Measurements from ENCODE around the gene ZC3H4. TPM values are rescaled to one million over a fixed set of nuclear protein-coding genes. Genes with fewer than 3 reads are reported as not detected.
A peak's percentile ranks its signal among the peaks of the same experiment; 100 is the strongest.

ZC3H4 gene
- total and polyA plus RNA-seq, 2 donors (not counting 1 experiment from before 2014, with no cell fraction given) = 12.7 to 73.7 TPM

GRCh38 chr19:47111006-47111621 is 2.5 kb downstream of the ZC3H4 start:
- peaks cover 51% of the 10 kb centered on the region for H3K79me2 ChIP-seq (ENCODE audit: control insufficient read depth, insufficient read depth, low read length)
- H3K9ac ChIP-seq (ENCODE audit: low read length) = peak overlapping the region; percentile 100
- H2AFZ ChIP-seq (ENCODE audit: insufficient read depth, low read depth, low read length, poor library complexity, severe bottlenecking) = peak overlapping the region; percentile 56
- peak overlapping the region; percentile 88 for H3K4me3 Mint-ChIP-seq
- CTCF ChIA-PET = interaction anchor here (0.9 to 1.5 kb wide), 4 partner anchors 11 to 32 kb away, joined by 3 to 7 read pairs (median 4); partner anchors contain the start of gene SAE1
- H3K36me3 ChIP-seq (replicated peaks in 1 of 2; ENCODE audit: control extremely low read depth in 1 of 2, control insufficient read depth in 1 of 2, extremely low read depth in 1 of 2, insufficient read depth in 2 of 2, low read length in 1 of 2) = peaks cover 1 to 11% of the 10 kb centered on the region in 2 experiments
- WGBS (ENCODE audit: insufficient coverage) = 0% methylated on average over 26 of the region's 35 CpGs
- intact Hi-C loops (cut with micrococcal nuclease) = loop anchor here (5.0 to 10.0 kb wide), 2 partner anchors 34 to 494 kb away; partner anchors contain the start of gene BICRA
- DNase-seq (peak; percentile 78), ATAC-seq (ENCODE audit: low read depth) (no peak)
- no peaks in the 10 kb centered on the region for H3K9me3 Mint-ChIP-seq (ENCODE audit: insufficient read depth)
- no peaks in the 10 kb centered on the region for H3K27me3 Mint-ChIP-seq
- H3K27ac ChIP-seq (ENCODE audit: low read length in 2 of 2) = peak overlapping the region; percentile 96 to 100
- H3K27ac Mint-ChIP-seq = peak overlapping the region; percentile 99
- no peaks in the 10 kb centered on the region for H3K27me3 ChIP-seq (replicated peaks in 1 of 4; ENCODE audit: control extremely low read depth in 1 of 4, control insufficient read depth in 3 of 4, insufficient read depth in 4 of 4, low read length in 3 of 4)
- H3K9me3 ChIP-seq (ENCODE audit: control extremely low read depth in 1 of 3, control insufficient read depth in 2 of 3, insufficient read depth in 1 of 3, low read length in 2 of 3) = no peaks in the 10 kb centered on the region
- TF ChIP-seq EZH2 (IDR thresholded peaks at IDR 0.05; ENCODE audit: borderline replicate concordance, insufficient read depth, low read depth, low read length, poor library complexity, severe bottlenecking) = no peak
- no peak for TF ChIP-seq CTCF (IDR thresholded peaks at IDR 0.05)
- peak overlapping the region; percentile 92 for H3K4me2 ChIP-seq (replicated peaks; ENCODE audit: low read depth, low read length, poor library complexity, severe bottlenecking)
- POLR2A ChIA-PET = interaction anchor here (0.5 to 4.7 kb wide), 9 partner anchors 13 to 248 kb away, joined by 3 to 30 read pairs (median 4); no protein-coding TSS in a partner anchor
- no peaks in the 10 kb centered on the region for H4K20me1 ChIP-seq (ENCODE audit: control insufficient read depth, insufficient read depth, low read length, poor library complexity, severe bottlenecking)
- peaks cover 41 to 48% of the 10 kb centered on the region in 2 donors for H3K4me1 ChIP-seq (ENCODE audit: control insufficient read depth in 2 of 2, insufficient read depth in 2 of 2, low read length in 2 of 2)
- H3K4me3 ChIP-seq (ENCODE audit: control extremely low read depth in 1 of 5, extremely low read depth in 1 of 5, insufficient read depth in 1 of 5, low read depth in 2 of 5, low read length in 4 of 5) = peak overlapping the region; percentile 94 to 99 (median 98)
- peaks cover 51% of the 10 kb centered on the region for H3K4me1 Mint-ChIP-seq

- WGBS (ENCODE audit: insufficient coverage) = 0% methylated on average over 3 of the region's 12 CpGs
Measured at GRCh38 chr19:47110521-47111005, 3.0 kb downstream of the ZC3H4 start.

More at GRCh38 chr19:47110521-47111005, 3.0 kb downstream of the ZC3H4 start:
- ChIA-PET POLR2A (interaction anchor here (1.6 to 4.7 kb wide), 2 partner anchors 14 to 116 kb away, joined by 9 to 30 read pairs; no protein-coding TSS in a partner anchor), CTCF (interaction anchor here (1.0 to 2.7 kb wide), 3 partner anchors 13 to 31 kb away, joined by 3 to 11 read pairs (median 10); no protein-coding TSS in a partner anchor)
- Mint-ChIP-seq H3K27me3 (no peaks in the 10 kb centered on the region), H3K27ac (peak overlapping the region; percentile 99), H3K9me3 (ENCODE audit: insufficient read depth) (no peaks in the 10 kb centered on the region), H3K4me3 (peak overlapping the region; percentile 88), H3K4me1 (peaks cover 57% of the 10 kb centered on the region)
- H3K9me3 ChIP-seq (ENCODE audit: control extremely low read depth in 1 of 3, control insufficient read depth in 2 of 3, insufficient read depth in 1 of 3, low read length in 2 of 3) = no peaks in the 10 kb centered on the region
- H3K36me3 ChIP-seq (replicated peaks in 1 of 2; ENCODE audit: control extremely low read depth in 1 of 2, control insufficient read depth in 1 of 2, extremely low read depth in 1 of 2, insufficient read depth in 2 of 2, low read length in 1 of 2) = peaks cover 4 to 11% of the 10 kb centered on the region in 2 experiments
- H3K4me1 ChIP-seq (ENCODE audit: control insufficient read depth in 2 of 2, insufficient read depth in 2 of 2, low read length in 2 of 2) = peaks cover 41 to 48% of the 10 kb centered on the region in 2 donors
- H3K4me3 ChIP-seq (ENCODE audit: control extremely low read depth in 1 of 5, extremely low read depth in 1 of 5, insufficient read depth in 1 of 5, low read depth in 2 of 5, low read length in 4 of 5) = peak overlapping the region; percentile 94 to 99 (median 98)
- no peaks in the 10 kb centered on the region for H4K20me1 ChIP-seq (ENCODE audit: control insufficient read depth, insufficient read depth, low read length, poor library complexity, severe bottlenecking)
- intact Hi-C loops (cut with micrococcal nuclease) = loop anchor here (5.0 to 10.0 kb wide), 2 partner anchors 33 to 494 kb away; partner anchors contain the start of gene BICRA
- DNase-seq (peak; percentile 45), ATAC-seq (ENCODE audit: low read depth) (no peak)
- peaks cover 57% of the 10 kb centered on the region for H3K79me2 ChIP-seq (ENCODE audit: control insufficient read depth, insufficient read depth, low read length)
- H3K4me2 ChIP-seq (replicated peaks; ENCODE audit: low read depth, low read length, poor library complexity, severe bottlenecking) = peak overlapping the region; percentile 92
- peak overlapping the region; percentile 56 for H2AFZ ChIP-seq (ENCODE audit: insufficient read depth, low read depth, low read length, poor library complexity, severe bottlenecking)
- peak overlapping the region; percentile 100 for H3K9ac ChIP-seq (ENCODE audit: low read length)
- no peaks in the 10 kb centered on the region for H3K27me3 ChIP-seq (replicated peaks in 1 of 4; ENCODE audit: control extremely low read depth in 1 of 4, control insufficient read depth in 3 of 4, insufficient read depth in 4 of 4, low read length in 3 of 4)
- H3K27ac ChIP-seq (ENCODE audit: low read length in 2 of 2) = peak overlapping the region; percentile 96 to 100
- TF ChIP-seq EZH2 (IDR thresholded peaks at IDR 0.05; ENCODE audit: borderline replicate concordance, insufficient read depth, low read depth, low read length, poor library complexity, severe bottlenecking) = no peak
- no peak for TF ChIP-seq CTCF (IDR thresholded peaks at IDR 0.05)
